Stimulated activated naive CD4-positive, alpha-beta T cell (primary cell): ENCODE data around the gene SAMSN1.

ENCODE experiments used
- DNase-seq, 6 experiments: peaks; one replicate each; lab custom pipeline; 2025; lab: John Stamatoyannopoulos, UW

SAMSN1 gene

GRCh38 chr21:14484188-14485009 is 61.7 kb downstream of the SAMSN1 start:
- no peak for DNase-seq

GRCh38 chr21:14483296-14483695 is 62.8 kb downstream of the SAMSN1 start:
- DNase-seq = no peak

GRCh38 chr21:14482165-14482564 is 64.0 kb downstream of the SAMSN1 start:
- DNase-seq = peak in 3 of 6 experiments; percentile 32 to 59 (median 58)

- no peak for DNase-seq
Observed at GRCh38 chr21:14480411-14481031, 65.6 kb downstream of the SAMSN1 start.

GRCh38 chr21:14479241-14479786 is 66.8 kb downstream of the SAMSN1 start:
- no peak for DNase-seq

- no peak for DNase-seq
Observed at GRCh38 chr21:14477841-14478240, 68.3 kb downstream of the SAMSN1 start.

GRCh38 chr21:14477133-14477532 is 69.0 kb downstream of the SAMSN1 start:
- DNase-seq = no peak

- DNase-seq = no peak
Observed at GRCh38 chr21:14474995-14475394, 71.1 kb downstream of the SAMSN1 start.

- no peak for DNase-seq
Observed at GRCh38 chr21:14469641-14470040, 76.5 kb downstream of the SAMSN1 start.

- no peak for DNase-seq
Observed at GRCh38 chr21:14466715-14467114, 79.4 kb downstream of the SAMSN1 start.

- DNase-seq = no peak
Observed at GRCh38 chr21:14457762-14458161, 88.4 kb downstream of the SAMSN1 start.

- no peak for DNase-seq
Observed at GRCh38 chr21:14456911-14457310, 89.2 kb downstream of the SAMSN1 start.

GRCh38 chr21:14454016-14455009 is 91.8 kb downstream of the SAMSN1 start:
- no peak for DNase-seq

- DNase-seq = no peak
Observed at GRCh38 chr21:14453339-14454015, 92.6 kb downstream of the SAMSN1 start.

- no peak for DNase-seq
Observed at GRCh38 chr21:14452727-14453241, 93.3 kb downstream of the SAMSN1 start.

GRCh38 chr21:14452031-14452726 is 93.9 kb downstream of the SAMSN1 start:
- no peak for DNase-seq

- no peak for DNase-seq
Observed at GRCh38 chr21:14451546-14451945, 94.6 kb downstream of the SAMSN1 start.

- DNase-seq = peak in 2 of 6 experiments; percentile 2
Observed at GRCh38 chr21:14448784-14449183, 97.3 kb downstream of the SAMSN1 start.

GRCh38 chr21:14438211-14438610 is 107.9 kb downstream of the SAMSN1 start:
- no peak for DNase-seq

GRCh38 chr21:14435423-14435822 is 110.7 kb downstream of the SAMSN1 start:
- no peak for DNase-seq
